ENCODE results near the gene ABLIM2.

DNA sequence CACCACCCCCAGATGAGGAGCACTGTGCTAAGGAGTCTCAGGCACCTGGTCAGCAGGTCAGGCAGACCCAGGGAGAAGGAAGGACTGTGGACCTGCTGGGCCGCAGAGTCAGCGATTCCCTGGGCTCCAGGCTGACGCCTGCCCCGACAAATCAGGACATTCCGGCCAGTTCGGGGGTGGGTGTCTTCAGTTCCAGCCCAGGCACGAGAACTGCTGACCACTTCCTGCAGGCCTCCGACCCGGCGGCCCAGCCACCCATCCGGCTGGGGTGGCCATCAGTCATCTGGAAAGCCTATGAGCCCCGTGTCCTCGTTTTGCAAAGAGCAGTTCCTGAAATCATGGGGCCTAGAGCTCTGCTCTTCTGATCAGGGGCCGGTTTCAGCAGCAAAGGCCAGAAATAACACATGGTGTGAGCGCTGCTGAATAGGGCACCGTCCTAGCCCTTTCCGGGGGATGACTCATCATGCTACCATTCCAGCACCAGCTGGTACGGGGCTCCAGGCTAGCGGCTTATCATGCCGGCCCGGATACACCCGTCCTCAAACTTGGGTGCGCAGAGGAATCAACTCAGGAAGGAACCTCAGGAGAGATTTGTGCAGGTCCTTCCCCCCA, 32.6 kb upstream of the ABLIM2 start:
- TF ChIP-seq MYNN (CRISPR knock-in tag; IDR thresholded peaks at IDR 0.05; ENCODE audit: low read depth) = no peak
- TF ChIP-seq, protein P1, sequence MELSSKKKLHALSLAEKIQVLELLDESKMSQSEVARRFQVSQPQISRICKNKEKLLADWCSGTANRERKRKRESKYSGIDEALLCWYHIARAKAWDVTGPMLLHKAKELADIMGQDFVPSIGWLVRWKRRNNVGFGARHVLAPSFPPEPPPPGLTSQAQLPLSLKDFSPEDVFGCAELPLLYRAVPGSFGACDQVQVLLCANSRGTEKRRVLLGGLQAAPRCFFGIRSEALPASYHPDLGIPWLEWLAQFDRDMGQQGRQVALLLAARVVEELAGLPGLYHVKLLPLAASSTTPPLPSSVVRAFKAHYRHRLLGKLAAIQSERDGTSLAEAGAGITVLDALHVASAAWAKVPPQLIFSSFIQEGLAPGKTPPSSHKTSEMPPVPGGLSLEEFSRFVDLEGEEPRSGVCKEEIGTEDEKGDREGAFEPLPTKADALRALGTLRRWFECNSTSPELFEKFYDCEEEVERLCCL (CRISPR knock-in tag; IDR thresholded peaks at IDR 0.05; ENCODE audit: borderline replicate concordance) = no peak

All from HepG2 (cell line).